Measurements from ENCODE around the gene C3orf70.
A peak's percentile ranks its signal among the peaks of the same experiment; 100 is the strongest.

C3orf70 gene

GRCh38 chr3:185187391-185187790 lies 34.5 kb upstream of the C3orf70 start:
- no peak for DNase-seq (ENCODE audit: low read depth)
- no peak for TF ChIP-seq CTCF (conservative IDR thresholded peaks at IDR 0.05; ENCODE audit: low read depth, low read length)
- H3K4me3 ChIP-seq (ENCODE audit: low read length): no peak overlapping the region

- no peak for DNase-seq (ENCODE audit: low read depth)
- TF ChIP-seq CTCF (conservative IDR thresholded peaks at IDR 0.05; ENCODE audit: low read depth, low read length): peak; percentile 72
- H3K4me3 ChIP-seq (ENCODE audit: low read length): no peak overlapping the region
Measured at GRCh38 chr3:185176750-185177359, 24.0 kb upstream of the C3orf70 start.

GRCh38 chr3:185175370-185175987 lies 22.6 kb upstream of the C3orf70 start:
- no peak overlapping the region for H3K4me3 ChIP-seq (ENCODE audit: low read length)
- TF ChIP-seq CTCF (conservative IDR thresholded peaks at IDR 0.05; ENCODE audit: low read depth, low read length): no peak
- DNase-seq (ENCODE audit: low read depth): no peak

GRCh38 chr3:185172086-185173049 lies 19.5 kb upstream of the C3orf70 start:
- no peak for TF ChIP-seq CTCF (conservative IDR thresholded peaks at IDR 0.05; ENCODE audit: low read depth, low read length)
- no peak for DNase-seq (ENCODE audit: low read depth)
- H3K4me3 ChIP-seq (ENCODE audit: low read length): no peak overlapping the region

GRCh38 chr3:185164428-185165217 lies 11.8 kb upstream of the C3orf70 start:
- TF ChIP-seq CTCF (conservative IDR thresholded peaks at IDR 0.05; ENCODE audit: low read depth, low read length): no peak
- no peak for DNase-seq (ENCODE audit: low read depth)
- H3K4me3 ChIP-seq (ENCODE audit: low read length): no peak overlapping the region

GRCh38 chr3:185162634-185163033 lies 9.8 kb upstream of the C3orf70 start:
- DNase-seq (ENCODE audit: low read depth): no peak
- no peak for TF ChIP-seq CTCF (conservative IDR thresholded peaks at IDR 0.05; ENCODE audit: low read depth, low read length)
- no peak overlapping the region for H3K4me3 ChIP-seq (ENCODE audit: low read length)
